ENCODE data around the gene MTA2.

The MTA2 gene

GRCh38 chr11:62546929-62547625 lies 54.6 kb downstream of the MTA2 start:
- no peak for DNase-seq (ENCODE audit: low read depth)

DNA sequence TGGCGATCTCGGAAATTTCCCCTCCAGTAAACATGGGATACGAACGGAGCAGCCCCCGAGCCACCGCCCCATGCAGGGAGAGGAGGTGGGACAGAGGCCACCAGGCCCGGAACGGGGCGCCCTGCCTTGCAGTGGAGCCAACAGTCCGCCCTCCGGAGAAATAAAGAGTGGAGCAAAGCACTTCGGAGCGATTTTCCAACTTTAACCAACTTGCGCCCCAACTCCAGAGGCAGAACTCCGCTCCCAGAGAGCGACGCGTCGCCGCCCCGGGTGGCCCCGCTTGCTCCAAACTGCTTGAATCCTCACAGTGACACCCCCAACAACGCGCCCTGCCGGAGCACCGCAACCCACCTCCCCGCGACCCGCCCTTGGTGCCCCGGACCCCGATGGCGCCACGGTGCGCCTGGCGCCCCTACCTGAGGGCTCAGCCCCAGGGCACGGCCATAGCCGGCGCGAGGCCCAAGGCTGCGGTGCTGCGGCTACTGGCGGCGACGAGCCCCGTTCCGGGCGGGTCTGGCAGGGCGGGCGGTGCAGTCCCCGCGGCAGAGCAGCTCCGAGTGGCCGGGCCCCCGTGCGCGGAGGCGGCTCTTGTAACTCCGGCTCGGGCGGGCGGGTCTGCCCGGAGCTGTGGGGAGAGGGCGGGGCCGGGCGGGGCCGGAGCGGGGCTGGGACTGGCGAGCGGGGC lies 55.3 kb downstream of the MTA2 start, which contains the start of gene AHNAK:
TSS of gene AHNAK (minus strand) at position 563 of the 685 bp plus-strand sequence. CDS start 10,708 bp downstream, outside the sequence.
- DNase-seq (ENCODE audit: low read depth): peak; percentile 55

- peak; percentile 63 for DNase-seq (ENCODE audit: low read depth)
Measured at GRCh38 chr11:62545437-62546243, 56.0 kb downstream of the MTA2 start.

DNA sequence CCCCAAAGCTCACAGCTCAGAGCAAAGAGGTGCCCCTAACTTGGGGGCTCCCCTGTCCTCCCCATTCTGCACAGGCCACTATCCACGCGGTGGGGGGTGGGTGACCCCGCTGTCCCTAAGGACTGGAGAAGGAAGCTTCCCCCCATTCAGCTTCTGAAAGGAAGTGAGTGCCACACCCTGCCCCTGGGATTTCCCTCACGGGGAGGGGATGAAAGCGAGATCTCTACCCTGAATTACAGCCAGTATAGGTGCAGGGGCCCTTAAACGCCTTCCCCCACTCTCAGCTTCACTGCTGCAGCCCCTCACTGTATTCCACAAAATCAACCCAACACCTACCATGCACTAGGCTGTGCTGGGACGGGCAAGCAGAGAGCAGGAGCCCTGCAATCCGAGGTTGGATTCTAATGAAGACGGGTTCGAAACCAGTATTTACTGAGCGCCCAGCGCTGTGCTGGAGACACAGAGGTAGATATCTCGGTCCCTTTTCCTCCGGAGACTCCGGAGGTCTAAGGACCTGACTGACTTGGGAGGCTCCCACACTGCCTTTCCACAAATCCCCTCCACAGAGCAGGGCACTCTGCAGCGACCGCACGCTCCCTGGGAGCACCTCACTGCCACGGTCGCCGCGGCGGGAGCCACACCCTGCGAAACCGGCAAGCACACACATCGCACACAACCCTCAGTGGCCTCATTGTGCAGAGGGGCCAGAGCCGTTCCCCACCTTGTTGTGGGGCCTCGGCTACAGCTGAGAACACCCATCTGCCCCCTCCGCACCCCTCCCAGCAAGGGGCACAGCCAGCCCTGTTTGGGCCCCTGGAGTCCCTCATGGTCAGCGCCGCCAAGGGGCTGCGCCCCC lies 56.9 kb downstream of the MTA2 start:
- no peak for DNase-seq (ENCODE audit: low read depth)

DNA sequence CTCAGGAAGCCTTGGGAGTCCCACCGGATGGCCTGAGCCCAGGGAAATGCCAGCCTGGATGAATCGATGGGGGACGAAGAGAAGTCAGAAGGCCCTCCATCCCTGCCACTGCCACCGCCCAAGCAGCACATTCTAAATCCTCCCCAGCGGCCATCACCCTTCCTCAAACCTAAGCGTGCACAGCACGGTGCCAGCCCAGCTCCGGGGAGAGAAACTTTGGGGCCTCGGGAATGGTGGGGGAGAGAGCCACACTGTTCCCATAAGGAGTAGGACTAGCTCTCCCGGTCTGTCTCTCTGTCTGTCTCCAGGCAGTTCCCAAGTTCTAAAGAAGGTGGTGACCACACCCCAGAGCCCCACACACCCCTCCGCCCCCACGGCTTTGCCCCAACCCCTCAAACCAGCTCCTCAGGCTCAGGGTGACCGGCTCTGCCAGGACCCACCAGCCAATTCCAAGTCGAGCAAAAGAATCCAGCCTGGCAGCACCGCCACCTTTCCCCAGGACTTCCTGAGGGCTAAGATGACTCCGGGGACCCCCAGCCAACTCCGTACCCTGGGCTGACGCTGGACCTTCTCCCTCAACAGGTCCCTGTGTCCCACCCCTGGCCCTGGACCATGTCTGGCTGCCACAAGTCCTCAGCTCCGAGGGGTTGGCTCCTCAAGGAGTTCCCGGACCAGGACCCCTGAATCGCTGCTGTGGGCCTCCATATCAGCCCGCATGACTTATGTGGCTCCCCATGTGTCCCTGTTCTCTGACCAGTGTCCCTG lies 57.8 kb downstream of the MTA2 start:
- no peak for DNase-seq (ENCODE audit: low read depth)

Data from T follicular helper cell (primary cell).